Stimulated activated memory B cell treated with anti-CD40 and anti-IgM and Interleukin-4, amounts not matched to agents 10 μg/mL and 1 μg/mL and 100 μg/mL, for 72 hours (primary cell): ENCODE results near the gene NCOA5.

Source experiments
- ATAC-seq: fragments of 150-1000 bp; cut with Tn5 transposase; 2 replicates; pipeline ENCODE4 v1.10.0; 2021
- H3K27ac Mint-ChIP-seq: one replicate; pipeline ENCODE4 v1.8.0; 2022; ENCODE audit warnings: mild to moderate bottlenecking, mixed read lengths
- H3K27me3 Mint-ChIP-seq: one replicate; pipeline ENCODE4 v1.8.0; 2022; ENCODE audit warnings: mixed read lengths
- H3K36me3 Mint-ChIP-seq: one replicate; pipeline ENCODE4 v1.8.0; 2022; ENCODE audit warnings: mixed read lengths
- H3K4me1 Mint-ChIP-seq: one replicate; pipeline ENCODE4 v1.8.0; 2022; ENCODE audit warnings: mixed read lengths
- H3K4me3 Mint-ChIP-seq: one replicate; pipeline ENCODE4 v1.8.0; 2022; ENCODE audit warnings: mild to moderate bottlenecking, moderate library complexity, mixed read lengths
- H3K9me3 Mint-ChIP-seq: one replicate; pipeline ENCODE4 v1.8.0; 2022; ENCODE audit warnings: mixed read lengths

Gene NCOA5

DNA sequence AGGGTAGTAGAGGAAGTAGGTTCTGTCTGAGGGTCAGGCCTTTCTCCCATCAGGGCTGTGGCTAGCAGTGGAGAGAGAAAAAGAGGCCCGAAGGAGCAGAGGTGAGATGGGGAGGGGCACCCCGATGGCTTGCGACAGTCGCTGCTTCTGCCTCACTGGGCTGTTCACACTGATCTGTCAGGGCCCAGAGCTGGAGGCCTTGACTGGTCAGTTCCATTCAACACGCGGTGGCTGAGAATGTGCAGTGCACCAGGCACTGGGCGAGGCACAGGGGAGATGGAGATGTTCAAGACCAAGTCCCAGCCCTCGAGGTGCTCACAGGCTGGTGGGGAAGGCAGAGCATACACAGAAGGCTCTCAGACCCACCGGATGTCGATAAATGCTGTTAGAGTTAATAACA, 39.3 kb downstream of the NCOA5 start:
- H3K27ac Mint-ChIP-seq, result no peak overlapping the region
- peaks cover 55% of the 10 kb centered on the region for H3K27me3 Mint-ChIP-seq
- no peaks in the 10 kb centered on the region for H3K4me1 Mint-ChIP-seq
- H3K36me3 Mint-ChIP-seq, result no peaks in the 10 kb centered on the region
- H3K9me3 Mint-ChIP-seq, result no peaks in the 10 kb centered on the region
- H3K4me3 Mint-ChIP-seq, result no peak overlapping the region
- no peak for ATAC-seq

- H3K27me3 Mint-ChIP-seq, result peaks cover 53% of the 10 kb centered on the region
- no peaks in the 10 kb centered on the region for H3K36me3 Mint-ChIP-seq
- no peaks in the 10 kb centered on the region for H3K9me3 Mint-ChIP-seq
- H3K4me3 Mint-ChIP-seq, result no peak overlapping the region
- H3K4me1 Mint-ChIP-seq, result no peaks in the 10 kb centered on the region
- no peak overlapping the region for H3K27ac Mint-ChIP-seq
- ATAC-seq, result no peak
These were observed 39.9 kb downstream of the NCOA5 start for GRCh38 chr20:46049815-46050214.

DNA sequence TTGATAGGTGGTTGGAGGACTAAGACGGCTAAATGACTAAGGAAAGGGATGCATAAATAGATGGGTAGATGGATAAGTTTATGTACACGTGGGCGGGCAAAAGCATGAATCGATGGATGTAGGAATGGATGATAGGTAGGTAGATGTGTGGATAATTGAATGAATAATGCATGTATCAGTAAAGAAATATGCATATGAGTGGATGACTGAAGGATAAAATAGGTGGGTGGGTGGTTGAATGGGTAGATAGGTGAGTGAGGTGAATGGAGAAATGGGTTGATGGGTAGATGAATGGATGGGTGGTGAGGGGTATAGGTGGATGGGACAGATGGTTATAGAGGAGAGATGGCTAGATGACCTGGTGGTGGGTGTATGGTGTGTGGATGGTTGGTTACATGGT, 40.6 kb downstream of the NCOA5 start:
- Mint-ChIP-seq H3K9me3 (no peaks in the 10 kb centered on the region), H3K4me1 (no peaks in the 10 kb centered on the region), H3K36me3 (no peaks in the 10 kb centered on the region), H3K27ac (no peak overlapping the region), H3K27me3 (peaks cover 55% of the 10 kb centered on the region), H3K4me3 (no peak overlapping the region)
- ATAC-seq, result no peak

GRCh38 chr20:46047821-46048220, 41.9 kb downstream of the NCOA5 start:
- no peaks in the 10 kb centered on the region for H3K9me3 Mint-ChIP-seq
- no peaks in the 10 kb centered on the region for H3K4me1 Mint-ChIP-seq
- no peak overlapping the region for H3K27ac Mint-ChIP-seq
- ATAC-seq, result no peak
- peaks cover 68% of the 10 kb centered on the region for H3K27me3 Mint-ChIP-seq
- H3K36me3 Mint-ChIP-seq, result no peaks in the 10 kb centered on the region
- no peak overlapping the region for H3K4me3 Mint-ChIP-seq

DNA sequence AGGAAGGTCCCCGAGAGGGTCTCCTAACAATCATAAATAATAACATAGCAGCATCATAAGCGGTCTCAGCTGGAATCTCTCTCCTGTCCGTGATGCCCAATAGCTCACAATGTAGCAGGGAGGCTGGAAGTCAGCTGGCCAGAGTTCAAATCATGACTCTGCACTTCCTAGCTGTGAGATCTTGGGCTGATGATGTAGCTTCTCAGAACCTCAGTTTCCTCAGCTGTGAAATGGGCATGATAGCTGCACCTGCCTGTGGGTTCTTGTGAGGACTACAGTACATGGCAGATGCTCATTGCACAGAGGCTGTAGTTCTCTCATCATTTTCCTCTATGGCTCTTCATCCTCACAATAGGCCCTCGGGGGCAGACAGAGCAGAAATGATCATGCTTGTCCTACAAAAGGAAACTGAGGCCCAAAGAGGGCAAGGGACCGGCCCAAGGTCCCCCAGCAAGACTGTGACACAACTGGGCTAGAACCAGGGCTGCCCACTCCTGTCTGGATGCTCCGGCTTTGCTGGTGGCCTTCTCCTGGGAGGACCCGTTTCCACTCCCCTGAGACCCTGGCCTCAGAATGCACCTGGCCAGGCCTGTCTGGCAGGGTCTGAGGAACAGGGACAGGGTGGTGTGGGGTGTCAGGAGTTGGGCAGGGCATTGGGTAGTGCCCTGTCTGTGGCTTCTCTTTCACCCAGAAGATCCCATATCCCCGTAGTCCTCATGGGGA, 43.0 kb downstream of the NCOA5 start:
- Mint-ChIP-seq H3K27me3 (peaks cover 79% of the 10 kb centered on the region), H3K9me3 (no peaks in the 10 kb centered on the region), H3K4me1 (no peaks in the 10 kb centered on the region), H3K27ac (no peak overlapping the region), H3K36me3 (no peaks in the 10 kb centered on the region), H3K4me3 (no peak overlapping the region)
- no peak for ATAC-seq

DNA sequence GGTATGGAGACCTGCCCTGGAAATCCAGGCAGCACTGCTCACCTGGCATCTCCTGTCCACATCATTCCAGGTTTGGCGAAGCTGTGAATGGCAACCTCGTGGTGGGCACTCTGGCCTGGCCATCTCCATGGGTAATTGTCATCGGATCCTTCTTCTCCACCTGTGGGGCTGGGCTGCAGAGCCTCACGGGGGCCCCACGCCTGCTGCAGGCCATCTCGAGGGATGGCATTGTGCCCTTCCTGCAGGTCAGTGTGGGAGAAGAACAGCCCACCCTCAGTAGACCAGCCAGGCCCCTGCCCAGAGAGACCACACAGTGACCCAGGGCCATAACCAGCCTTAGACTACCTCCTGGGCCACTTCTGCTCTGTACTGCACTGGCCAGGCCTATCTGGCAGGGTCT, 44.9 kb downstream of the NCOA5 start:
- no peaks in the 10 kb centered on the region for H3K9me3 Mint-ChIP-seq
- no peak for ATAC-seq
- H3K4me3 Mint-ChIP-seq, result no peak overlapping the region
- no peak overlapping the region for H3K27ac Mint-ChIP-seq
- peaks cover 85% of the 10 kb centered on the region for H3K27me3 Mint-ChIP-seq
- H3K36me3 Mint-ChIP-seq, result no peaks in the 10 kb centered on the region
- no peaks in the 10 kb centered on the region for H3K4me1 Mint-ChIP-seq

DNA sequence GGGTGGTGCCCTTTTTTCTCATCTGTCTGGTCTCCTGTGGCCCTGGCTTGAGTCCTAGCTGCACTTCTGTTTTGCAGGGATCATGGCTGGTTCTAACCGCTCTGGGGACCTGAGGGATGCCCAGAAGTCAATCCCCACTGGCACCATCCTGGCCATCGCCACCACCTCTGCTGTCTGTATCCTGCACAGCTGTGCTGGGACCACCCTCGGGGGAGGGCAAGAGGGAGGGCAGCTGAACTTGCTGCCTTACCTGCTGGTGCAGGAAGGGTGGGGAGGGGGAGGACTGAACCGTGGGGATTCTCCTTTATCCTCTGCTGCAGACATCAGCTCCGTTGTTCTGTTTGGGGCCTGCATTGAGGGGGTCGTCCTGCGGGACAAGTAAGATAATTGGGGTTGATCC, 46.2 kb downstream of the NCOA5 start:
- Mint-ChIP-seq H3K9me3 (no peaks in the 10 kb centered on the region), H3K4me3 (no peak overlapping the region), H3K4me1 (no peaks in the 10 kb centered on the region), H3K36me3 (no peaks in the 10 kb centered on the region), H3K27me3 (peaks cover 74% of the 10 kb centered on the region), H3K27ac (no peak overlapping the region)
- ATAC-seq, result no peak

DNA sequence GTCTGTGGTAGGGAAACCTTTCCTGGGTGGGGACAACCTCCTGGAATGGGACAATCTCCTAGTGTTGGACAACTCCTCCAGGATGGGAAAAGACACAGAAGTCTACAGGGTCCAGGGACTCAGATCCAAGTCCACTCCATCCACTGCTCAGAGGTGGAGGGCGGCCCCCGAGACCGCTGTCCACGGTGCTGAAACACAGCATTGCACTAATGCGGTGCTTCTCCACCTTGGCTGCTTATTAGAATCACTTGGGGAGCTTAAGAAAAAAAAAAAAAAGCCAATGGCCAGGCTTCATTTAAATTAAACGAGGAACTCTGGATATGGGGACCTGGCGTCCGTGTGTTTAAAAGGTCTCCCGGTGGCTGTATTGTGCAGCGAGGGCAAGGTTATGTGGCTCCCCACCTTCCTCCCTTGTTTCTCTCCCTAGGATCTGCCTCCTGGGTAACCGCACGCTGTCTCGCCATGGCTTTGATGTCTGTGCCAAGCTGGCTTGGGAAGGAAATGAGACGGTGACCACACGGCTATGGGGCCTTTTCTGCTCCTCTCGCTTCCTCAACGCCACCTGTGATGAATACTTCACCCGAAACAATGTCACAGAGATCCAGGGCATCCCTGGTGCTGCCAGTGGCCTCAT, 48.7 kb downstream of the NCOA5 start:
- H3K4me1 Mint-ChIP-seq, result no peaks in the 10 kb centered on the region
- no peak overlapping the region for H3K27ac Mint-ChIP-seq
- ATAC-seq, result no peak

DNA sequence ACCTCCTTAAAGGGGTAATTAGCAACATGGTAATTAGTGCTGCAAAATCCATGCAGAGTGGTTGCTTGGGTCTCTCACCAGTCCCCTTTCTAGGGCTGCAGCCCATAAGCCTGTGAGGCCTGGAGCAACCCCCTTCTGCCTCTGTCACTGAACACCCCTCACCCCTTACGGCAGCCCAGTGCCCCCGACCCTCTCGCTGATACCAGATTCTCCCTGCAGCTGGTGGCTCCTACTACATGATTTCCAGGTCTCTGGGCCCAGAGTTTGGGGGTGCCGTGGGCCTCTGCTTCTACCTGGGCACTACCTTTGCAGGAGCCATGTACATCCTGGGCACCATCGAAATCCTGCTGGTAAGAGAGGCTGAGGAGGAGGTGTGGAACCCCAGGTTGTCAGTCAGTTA, 52.7 kb downstream of the NCOA5 start:
- Mint-ChIP-seq H3K27me3 (peaks cover 77% of the 10 kb centered on the region), H3K4me3 (no peak overlapping the region), H3K36me3 (no peaks in the 10 kb centered on the region), H3K27ac (no peak overlapping the region), H3K9me3 (no peaks in the 10 kb centered on the region), H3K4me1 (no peaks in the 10 kb centered on the region)
- no peak for ATAC-seq

More for the DNA sequence above, 48.7 kb downstream of the NCOA5 start:
- Mint-ChIP-seq H3K4me3 (no peak overlapping the region), H3K27me3 (peaks cover 68% of the 10 kb centered on the region), H3K36me3 (no peaks in the 10 kb centered on the region), H3K9me3 (no peaks in the 10 kb centered on the region)

GRCh38 chr20:46036370-46036769, 53.4 kb downstream of the NCOA5 start:
- Mint-ChIP-seq H3K36me3 (no peaks in the 10 kb centered on the region), H3K27me3 (peaks cover 71% of the 10 kb centered on the region), H3K9me3 (no peaks in the 10 kb centered on the region), H3K4me1 (no peaks in the 10 kb centered on the region), H3K27ac (no peak overlapping the region), H3K4me3 (no peak overlapping the region)
- ATAC-seq, result no peak

- Mint-ChIP-seq H3K27me3 (peaks cover 65% of the 10 kb centered on the region), H3K4me3 (no peak overlapping the region), H3K9me3 (no peaks in the 10 kb centered on the region), H3K4me1 (no peaks in the 10 kb centered on the region), H3K36me3 (no peaks in the 10 kb centered on the region), H3K27ac (no peak overlapping the region)
- no peak for ATAC-seq
These were observed 54.0 kb downstream of the NCOA5 start for GRCh38 chr20:46035713-46036112.

- Mint-ChIP-seq H3K27ac (no peak overlapping the region), H3K9me3 (no peaks in the 10 kb centered on the region), H3K27me3 (peaks cover 60% of the 10 kb centered on the region)
These were observed 54.5 kb downstream of the NCOA5 start for GRCh38 chr20:46035253-46035652.

GRCh38 chr20:46034039-46034438, 55.7 kb downstream of the NCOA5 start:
- Mint-ChIP-seq H3K36me3 (no peaks in the 10 kb centered on the region), H3K27ac (no peak overlapping the region), H3K27me3 (peaks cover 68% of the 10 kb centered on the region), H3K9me3 (no peaks in the 10 kb centered on the region), H3K4me3 (no peak overlapping the region), H3K4me1 (no peaks in the 10 kb centered on the region)
- no peak for ATAC-seq

More at GRCh38 chr20:46035253-46035652, 54.5 kb downstream of the NCOA5 start:
- no peaks in the 10 kb centered on the region for H3K4me1 Mint-ChIP-seq
- no peak overlapping the region for H3K4me3 Mint-ChIP-seq
- ATAC-seq, result no peak
- H3K36me3 Mint-ChIP-seq, result no peaks in the 10 kb centered on the region

DNA sequence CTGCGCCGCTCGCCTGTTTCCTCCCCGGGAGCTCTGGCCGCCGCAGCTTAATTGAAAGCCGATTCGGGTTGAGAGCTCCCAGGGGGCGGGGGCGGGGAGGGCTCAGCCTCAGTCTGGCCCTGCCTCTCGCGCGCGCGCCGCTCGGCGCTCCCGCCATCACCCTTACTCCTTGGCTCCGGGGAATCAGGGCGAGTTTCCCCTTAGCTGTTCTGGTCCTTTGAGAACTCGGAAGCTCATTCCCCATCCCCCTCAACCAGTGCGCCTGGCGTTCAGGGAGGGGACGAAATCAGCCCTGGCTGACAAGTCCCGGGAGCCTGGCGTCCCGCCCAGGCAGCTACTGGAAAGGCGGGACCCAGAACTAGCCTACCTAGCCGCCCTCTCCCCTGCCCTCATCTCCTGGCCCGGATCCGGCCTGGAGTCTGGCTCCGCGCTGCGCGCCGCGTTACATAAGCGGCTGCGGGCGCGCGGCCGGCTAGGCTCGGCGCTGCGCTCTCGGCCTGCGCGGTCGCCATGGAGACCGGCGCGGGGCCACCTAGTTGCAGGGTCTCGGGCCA, 58.0 kb downstream of the NCOA5 start:
- H3K27me3 Mint-ChIP-seq, result peaks cover 73% of the 10 kb centered on the region

GRCh38 chr20:46031014-46031569, 58.7 kb downstream of the NCOA5 start:
- Mint-ChIP-seq H3K9me3 (no peaks in the 10 kb centered on the region), H3K4me3 (no peak overlapping the region), H3K27ac (no peak overlapping the region), H3K4me1 (no peaks in the 10 kb centered on the region), H3K27me3 (peaks cover 73% of the 10 kb centered on the region), H3K36me3 (no peaks in the 10 kb centered on the region)
- ATAC-seq, result no peak

More for the DNA sequence above, 58.0 kb downstream of the NCOA5 start:
- Mint-ChIP-seq H3K4me3 (no peak overlapping the region), H3K4me1 (no peaks in the 10 kb centered on the region), H3K27ac (no peak overlapping the region), H3K36me3 (no peaks in the 10 kb centered on the region), H3K9me3 (no peaks in the 10 kb centered on the region)
- ATAC-seq, result no peak
